PC-9 (cell line): ENCODE results near the gene SLC28A1.

Experiments used
- EZH2 ChIP-seq: fragments of 200-600 bp; sonication (generic); IDR thresholded peaks from 2 replicates; pipeline ENCODE4 v1.8.0; 2017; ENCODE audit warnings: antibody characterized with exemption, low read depth
- TF ChIP-seq, protein P1 (sequence below): fragments of 200-600 bp; sonication (generic); conservative IDR thresholded peaks from 2 replicates; pipeline ENCODE4 v1.6.1; 2017; ENCODE audit warnings: mixed run types, antibody characterized with exemption, mild to moderate bottlenecking, moderate library complexity

DNA sequence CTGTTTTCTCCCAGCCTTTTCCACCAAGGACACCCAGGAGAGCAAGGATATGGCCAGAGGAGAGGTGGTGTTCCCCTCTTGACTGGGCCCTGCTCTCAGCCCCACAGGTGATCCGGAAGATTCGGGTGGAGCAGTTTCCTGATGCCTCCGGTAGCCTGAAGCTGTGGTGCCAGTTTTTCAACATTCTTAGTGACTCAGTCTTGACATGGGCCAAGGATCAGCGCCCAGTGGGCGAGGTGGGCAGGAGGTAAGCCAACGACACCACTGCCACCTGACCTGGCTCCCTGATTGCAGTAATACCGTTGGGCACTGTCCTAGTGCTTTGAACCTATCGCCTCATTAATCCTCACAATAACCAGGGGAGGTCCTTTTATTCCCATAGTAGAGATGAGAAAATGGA, 25.3 kb upstream of the SLC28A1 start:
- TF ChIP-seq, protein P1, sequence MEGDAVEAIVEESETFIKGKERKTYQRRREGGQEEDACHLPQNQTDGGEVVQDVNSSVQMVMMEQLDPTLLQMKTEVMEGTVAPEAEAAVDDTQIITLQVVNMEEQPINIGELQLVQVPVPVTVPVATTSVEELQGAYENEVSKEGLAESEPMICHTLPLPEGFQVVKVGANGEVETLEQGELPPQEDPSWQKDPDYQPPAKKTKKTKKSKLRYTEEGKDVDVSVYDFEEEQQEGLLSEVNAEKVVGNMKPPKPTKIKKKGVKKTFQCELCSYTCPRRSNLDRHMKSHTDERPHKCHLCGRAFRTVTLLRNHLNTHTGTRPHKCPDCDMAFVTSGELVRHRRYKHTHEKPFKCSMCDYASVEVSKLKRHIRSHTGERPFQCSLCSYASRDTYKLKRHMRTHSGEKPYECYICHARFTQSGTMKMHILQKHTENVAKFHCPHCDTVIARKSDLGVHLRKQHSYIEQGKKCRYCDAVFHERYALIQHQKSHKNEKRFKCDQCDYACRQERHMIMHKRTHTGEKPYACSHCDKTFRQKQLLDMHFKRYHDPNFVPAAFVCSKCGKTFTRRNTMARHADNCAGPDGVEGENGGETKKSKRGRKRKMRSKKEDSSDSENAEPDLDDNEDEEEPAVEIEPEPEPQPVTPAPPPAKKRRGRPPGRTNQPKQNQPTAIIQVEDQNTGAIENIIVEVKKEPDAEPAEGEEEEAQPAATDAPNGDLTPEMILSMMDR: no peak
- TF ChIP-seq EZH2: no peak
